HCT116 (cell line): ENCODE measurements around the gene GGA1.

Experiments
- ATF3 ChIP-seq: IDR thresholded peaks from 2 replicates; pipeline ENCODE4 v1.6.1; 2012
- CBX3 ChIP-seq: IDR thresholded peaks from 2 replicates; pipeline ENCODE4 v1.6.1; 2012; ENCODE audit warnings: low read depth
- CTCF ChIP-seq, 3 experiments: fragments of 200-600 bp in 1 of 3; sonication (generic) in 1 of 3; IDR thresholded peaks in 2 of 3; conservative IDR thresholded peaks in 1 of 3; 2 replicates each; pipeline ENCODE4 v1.5.1; 2012 to 2017; ENCODE audit warnings: low read depth in 2 of 3, low read length in 2 of 3, antibody characterized with exemption in 1 of 3, borderline replicate concordance in 1 of 3, control low read depth in 1 of 3, mild to moderate bottlenecking in 1 of 3, mixed read lengths in 1 of 3, mixed run types in 1 of 3, moderate library complexity in 1 of 3; ENCODE audit not compliant: insufficient read depth in 1 of 3
- EZH2 ChIP-seq: fragments of 200-600 bp; sonication (generic); IDR thresholded peaks from 2 replicates; pipeline ENCODE4 v1.6.1; 2017; ENCODE audit warnings: antibody characterized with exemption, mixed run types
- POLR2A ChIP-seq: IDR thresholded peaks from 2 replicates; pipeline ENCODE4 v1.7.0; 2011; ENCODE audit warnings: borderline replicate concordance; ENCODE audit not compliant: insufficient read depth, insufficient read length; ENCODE audit errors: extremely low read depth
- REST ChIP-seq: IDR thresholded peaks from 2 replicates; pipeline ENCODE4 v1.6.1; 2012; ENCODE audit warnings: low read depth

GRCh38 chr22:37681556-37682049 lies 73.0 kb downstream of the GGA1 start:
- TF ChIP-seq CTCF (IDR thresholded peaks at IDR 0.05 in 2 of 3, conservative IDR thresholded peaks at IDR 0.05 in 1 of 3; ENCODE audit: borderline replicate concordance in 1 of 3, insufficient read depth in 1 of 3, low read depth in 2 of 3, low read length in 2 of 3) (peak in 2 of 3 experiments; percentile 92 to 96; a peak in 4 of 6 replicates), CBX3 (no peak), EZH2 (no peak), ATF3 (no peak), REST (no peak), POLR2A (no peak)
